ENCODE data around the gene CD19. TPM values are rescaled to one million over a fixed set of nuclear protein-coding genes. Genes with fewer than 3 reads are reported as not detected.

Gene CD19
- total and polyA plus RNA-seq, 4 experiments from 2014 or later = 0.27 to 1.4 TPM; not detected in 2

DNA sequence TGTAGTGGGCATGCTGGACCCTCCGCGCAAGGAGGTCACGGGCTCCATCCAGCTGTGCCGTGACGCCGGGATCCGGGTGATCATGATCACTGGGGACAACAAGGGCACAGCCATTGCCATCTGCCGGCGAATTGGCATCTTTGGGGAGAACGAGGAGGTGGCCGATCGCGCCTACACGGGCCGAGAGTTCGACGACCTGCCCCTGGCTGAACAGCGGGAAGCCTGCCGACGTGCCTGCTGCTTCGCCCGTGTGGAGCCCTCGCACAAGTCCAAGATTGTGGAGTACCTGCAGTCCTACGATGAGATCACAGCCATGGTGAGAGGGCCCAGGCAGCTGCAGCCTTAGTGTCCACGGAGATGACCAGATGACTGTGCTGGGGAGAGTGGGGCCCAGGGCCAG lies 31.2 kb upstream of the CD19 start:
- no peaks in the 10 kb centered on the region for H3K27me3 Mint-ChIP-seq
- H3K27ac Mint-ChIP-seq = peak overlapping the region in 1 of 7 donors; percentile 83
- H3K9me3 ChIP-seq (ENCODE audit: control insufficient read depth in 1 of 2, low read length in 2 of 2) = no peaks in the 10 kb centered on the region
- ChIA-PET CTCF (ENCODE audit: partially characterized antibody) (interaction anchor here (0.9 kb wide), 1 partner anchor 14 kb away, joined by 3 read pairs; no protein-coding TSS in a partner anchor), POLR2A (ENCODE audit: partially characterized antibody) (no interaction called here)
- no peaks in the 10 kb centered on the region for H3K36me3 ChIP-seq (ENCODE audit: insufficient read depth, low read length)
- intact Hi-C loops (cut with micrococcal nuclease) = no loop called here
- H3K4me1 Mint-ChIP-seq = no peaks in the 10 kb centered on the region
- no peaks in the 10 kb centered on the region for H3K36me3 Mint-ChIP-seq
- H3K9me3 Mint-ChIP-seq = no peaks in the 10 kb centered on the region
- no peak overlapping the region for H3K4me3 ChIP-seq (ENCODE audit: low read length in 2 of 2)
- H3K27ac ChIP-seq (ENCODE audit: low read depth, low read length) = no peak overlapping the region
- H3K27me3 ChIP-seq (ENCODE audit: insufficient read depth, low read length) = no peaks in the 10 kb centered on the region
- DNase-seq = peak in 1 of 5 donors; percentile 34
- no peaks in the 10 kb centered on the region for H3K4me1 ChIP-seq (ENCODE audit: insufficient read depth, low read length)
- no peak overlapping the region for H3K4me3 Mint-ChIP-seq

DNA sequence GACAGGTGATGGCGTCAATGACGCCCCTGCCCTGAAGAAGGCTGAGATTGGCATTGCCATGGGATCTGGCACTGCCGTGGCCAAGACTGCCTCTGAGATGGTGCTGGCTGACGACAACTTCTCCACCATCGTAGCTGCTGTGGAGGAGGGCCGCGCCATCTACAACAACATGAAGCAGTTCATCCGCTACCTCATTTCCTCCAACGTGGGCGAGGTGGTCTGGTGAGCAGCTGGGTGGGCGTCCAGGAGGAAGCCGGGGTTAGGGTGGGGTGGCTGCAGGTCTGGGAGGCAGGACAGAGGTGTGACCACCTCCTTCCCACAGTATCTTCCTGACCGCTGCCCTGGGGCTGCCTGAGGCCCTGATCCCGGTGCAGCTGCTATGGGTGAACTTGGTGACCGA lies 29.9 kb upstream of the CD19 start:
- Histone ChIP-seq H3K4me1 (ENCODE audit: insufficient read depth, low read length) (no peaks in the 10 kb centered on the region), H3K36me3 (ENCODE audit: insufficient read depth, low read length) (no peaks in the 10 kb centered on the region), H3K27me3 (ENCODE audit: insufficient read depth, low read length) (no peaks in the 10 kb centered on the region), H3K9me3 (ENCODE audit: control insufficient read depth in 1 of 2, low read length in 2 of 2) (no peaks in the 10 kb centered on the region), H3K4me3 (ENCODE audit: low read length in 2 of 2) (no peak overlapping the region), H3K27ac (ENCODE audit: low read depth, low read length) (no peak overlapping the region)
- ChIA-PET CTCF (ENCODE audit: partially characterized antibody) (no interaction called here), POLR2A (ENCODE audit: partially characterized antibody) (interaction anchor here (1.2 to 1.5 kb wide), 2 partner anchors 23 to 55 kb away, joined by 3 read pairs; partner anchors contain the start of gene RABEP2)
- Mint-ChIP-seq H3K27ac (no peak overlapping the region), H3K27me3 (no peaks in the 10 kb centered on the region), H3K9me3 (no peaks in the 10 kb centered on the region), H3K36me3 (no peaks in the 10 kb centered on the region), H3K4me1 (no peaks in the 10 kb centered on the region), H3K4me3 (no peak overlapping the region)
- intact Hi-C loops (cut with micrococcal nuclease) = no loop called here
- no peak for DNase-seq

- intact Hi-C loops (cut with micrococcal nuclease) = no loop called here
- H3K36me3 ChIP-seq (ENCODE audit: insufficient read depth, low read length) = no peaks in the 10 kb centered on the region
- H3K4me3 ChIP-seq (ENCODE audit: low read length in 2 of 2) = no peak overlapping the region
- no peaks in the 10 kb centered on the region for H3K27me3 ChIP-seq (ENCODE audit: insufficient read depth, low read length)
- no peaks in the 10 kb centered on the region for H3K4me1 ChIP-seq (ENCODE audit: insufficient read depth, low read length)
- H3K9me3 ChIP-seq (ENCODE audit: control insufficient read depth in 1 of 2, low read length in 2 of 2) = no peaks in the 10 kb centered on the region
- Mint-ChIP-seq H3K27me3 (no peaks in the 10 kb centered on the region), H3K9me3 (no peaks in the 10 kb centered on the region), H3K4me3 (no peak overlapping the region), H3K4me1 (no peaks in the 10 kb centered on the region), H3K36me3 (no peaks in the 10 kb centered on the region), H3K27ac (no peak overlapping the region)
- CTCF ChIA-PET (ENCODE audit: partially characterized antibody) = no interaction called here
- POLR2A ChIA-PET (ENCODE audit: partially characterized antibody) = interaction anchor here (1.2 to 1.5 kb wide), 2 partner anchors 22 to 56 kb away, joined by 3 read pairs; partner anchors contain the start of gene RABEP2
- DNase-seq = peak in 1 of 5 donors; percentile 20
- no peak overlapping the region for H3K27ac ChIP-seq (ENCODE audit: low read depth, low read length)
These were observed 28.9 kb upstream of the CD19 start for GRCh38 chr16:28902909-28903308.

GRCh38 chr16:28903344-28904042 lies 28.3 kb upstream of the CD19 start:
- Histone ChIP-seq H3K36me3 (ENCODE audit: insufficient read depth, low read length) (no peaks in the 10 kb centered on the region), H3K4me1 (ENCODE audit: insufficient read depth, low read length) (no peaks in the 10 kb centered on the region), H3K9me3 (ENCODE audit: control insufficient read depth in 1 of 2, low read length in 2 of 2) (no peaks in the 10 kb centered on the region), H3K27me3 (ENCODE audit: insufficient read depth, low read length) (no peaks in the 10 kb centered on the region), H3K4me3 (ENCODE audit: low read length in 2 of 2) (no peak overlapping the region), H3K27ac (ENCODE audit: low read depth, low read length) (no peak overlapping the region)
- intact Hi-C loops (cut with micrococcal nuclease) = no loop called here
- Mint-ChIP-seq H3K27me3 (no peaks in the 10 kb centered on the region), H3K27ac (no peak overlapping the region), H3K36me3 (peaks cover 0 to 3% of the 10 kb centered on the region in 2 donors), H3K4me1 (no peaks in the 10 kb centered on the region), H3K9me3 (no peaks in the 10 kb centered on the region), H3K4me3 (no peak overlapping the region)
- CTCF ChIA-PET (ENCODE audit: partially characterized antibody) = no interaction called here
- no peak for DNase-seq
- POLR2A ChIA-PET (ENCODE audit: partially characterized antibody) = no interaction called here

DNA sequence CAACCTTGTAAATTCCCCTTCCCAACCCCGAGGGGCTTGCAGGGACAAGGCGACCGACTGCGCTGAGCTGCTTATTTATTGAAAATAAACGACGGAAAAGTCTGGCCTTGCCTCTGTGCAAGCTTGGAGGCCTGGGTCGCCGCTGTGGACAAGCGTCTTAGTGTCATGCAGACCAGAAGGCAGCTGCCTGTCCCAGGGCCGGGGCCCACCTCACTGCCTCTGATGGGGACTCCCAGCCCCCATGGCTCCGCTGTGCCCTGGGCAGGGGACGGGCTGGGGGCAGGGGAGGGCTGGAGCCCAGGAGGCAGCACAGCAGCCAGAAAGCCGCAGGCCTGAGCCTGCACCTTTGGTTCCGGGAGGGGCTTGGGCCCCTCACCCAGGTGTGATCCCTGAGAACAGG lies 27.4 kb upstream of the CD19 start:
- ChIA-PET POLR2A (ENCODE audit: partially characterized antibody) (no interaction called here), CTCF (ENCODE audit: partially characterized antibody) (no interaction called here)
- no peaks in the 10 kb centered on the region for H3K27me3 ChIP-seq (ENCODE audit: insufficient read depth, low read length)
- H3K4me1 ChIP-seq (ENCODE audit: insufficient read depth, low read length) = no peaks in the 10 kb centered on the region
- H3K27me3 Mint-ChIP-seq = no peaks in the 10 kb centered on the region
- no peak overlapping the region for H3K27ac ChIP-seq (ENCODE audit: low read depth, low read length)
- H3K36me3 Mint-ChIP-seq = peaks cover 0 to 5% of the 10 kb centered on the region in 2 donors
- no peak overlapping the region for H3K4me3 Mint-ChIP-seq
- H3K4me1 Mint-ChIP-seq = no peaks in the 10 kb centered on the region
- no peak overlapping the region for H3K4me3 ChIP-seq (ENCODE audit: low read length in 2 of 2)
- H3K9me3 Mint-ChIP-seq = no peaks in the 10 kb centered on the region
- H3K27ac Mint-ChIP-seq = no peak overlapping the region
- no peaks in the 10 kb centered on the region for H3K9me3 ChIP-seq (ENCODE audit: control insufficient read depth in 1 of 2, low read length in 2 of 2)
- no peaks in the 10 kb centered on the region for H3K36me3 ChIP-seq (ENCODE audit: insufficient read depth, low read length)
- intact Hi-C loops (cut with micrococcal nuclease) = no loop called here
- DNase-seq = no peak

- Histone ChIP-seq H3K4me1 (ENCODE audit: insufficient read depth, low read length) (no peaks in the 10 kb centered on the region), H3K4me3 (ENCODE audit: low read length in 2 of 2) (no peak overlapping the region), H3K36me3 (ENCODE audit: insufficient read depth, low read length) (no peaks in the 10 kb centered on the region), H3K9me3 (ENCODE audit: control insufficient read depth in 1 of 2, low read length in 2 of 2) (no peaks in the 10 kb centered on the region), H3K27ac (ENCODE audit: low read depth, low read length) (no peak overlapping the region), H3K27me3 (ENCODE audit: insufficient read depth, low read length) (no peaks in the 10 kb centered on the region)
- H3K27me3 Mint-ChIP-seq = no peaks in the 10 kb centered on the region
- H3K27ac Mint-ChIP-seq = no peak overlapping the region
- intact Hi-C loops (cut with micrococcal nuclease) = no loop called here
- ChIA-PET CTCF (ENCODE audit: partially characterized antibody) (no interaction called here), POLR2A (ENCODE audit: partially characterized antibody) (no interaction called here)
- peaks cover 0 to 5% of the 10 kb centered on the region in 2 donors for H3K36me3 Mint-ChIP-seq
- no peaks in the 10 kb centered on the region for H3K4me1 Mint-ChIP-seq
- no peak for DNase-seq
- H3K4me3 Mint-ChIP-seq = no peak overlapping the region
- H3K9me3 Mint-ChIP-seq = no peaks in the 10 kb centered on the region
These were observed 26.9 kb upstream of the CD19 start for GRCh38 chr16:28904828-28905227.

GRCh38 chr16:28905229-28905754 lies 26.5 kb upstream of the CD19 start:
- peaks cover 0 to 5% of the 10 kb centered on the region in 2 donors for H3K36me3 Mint-ChIP-seq
- H3K4me1 ChIP-seq (ENCODE audit: insufficient read depth, low read length) = no peaks in the 10 kb centered on the region
- DNase-seq = no peak
- CTCF ChIA-PET (ENCODE audit: partially characterized antibody) = no interaction called here
- no peaks in the 10 kb centered on the region for H3K4me1 Mint-ChIP-seq
- H3K27ac ChIP-seq (ENCODE audit: low read depth, low read length) = no peak overlapping the region
- no peaks in the 10 kb centered on the region for H3K9me3 Mint-ChIP-seq
- H3K4me3 Mint-ChIP-seq = no peak overlapping the region
- POLR2A ChIA-PET (ENCODE audit: partially characterized antibody) = no interaction called here
- intact Hi-C loops (cut with micrococcal nuclease) = no loop called here
- H3K9me3 ChIP-seq (ENCODE audit: control insufficient read depth in 1 of 2, low read length in 2 of 2) = no peaks in the 10 kb centered on the region
- no peaks in the 10 kb centered on the region for H3K27me3 Mint-ChIP-seq
- no peaks in the 10 kb centered on the region for H3K27me3 ChIP-seq (ENCODE audit: insufficient read depth, low read length)
- H3K27ac Mint-ChIP-seq = no peak overlapping the region
- no peaks in the 10 kb centered on the region for H3K36me3 ChIP-seq (ENCODE audit: insufficient read depth, low read length)
- H3K4me3 ChIP-seq (ENCODE audit: low read length in 2 of 2) = no peak overlapping the region
